Putamen (tissue), 1 donor: Measurements from ENCODE around the gene GOLT1A.

Experiments
- DNase-seq: peaks from one replicate; pipeline ENCODE4 v3.0.0-alpha.2; 2016; ENCODE audit warnings: low spot score

The GOLT1A gene

DNA sequence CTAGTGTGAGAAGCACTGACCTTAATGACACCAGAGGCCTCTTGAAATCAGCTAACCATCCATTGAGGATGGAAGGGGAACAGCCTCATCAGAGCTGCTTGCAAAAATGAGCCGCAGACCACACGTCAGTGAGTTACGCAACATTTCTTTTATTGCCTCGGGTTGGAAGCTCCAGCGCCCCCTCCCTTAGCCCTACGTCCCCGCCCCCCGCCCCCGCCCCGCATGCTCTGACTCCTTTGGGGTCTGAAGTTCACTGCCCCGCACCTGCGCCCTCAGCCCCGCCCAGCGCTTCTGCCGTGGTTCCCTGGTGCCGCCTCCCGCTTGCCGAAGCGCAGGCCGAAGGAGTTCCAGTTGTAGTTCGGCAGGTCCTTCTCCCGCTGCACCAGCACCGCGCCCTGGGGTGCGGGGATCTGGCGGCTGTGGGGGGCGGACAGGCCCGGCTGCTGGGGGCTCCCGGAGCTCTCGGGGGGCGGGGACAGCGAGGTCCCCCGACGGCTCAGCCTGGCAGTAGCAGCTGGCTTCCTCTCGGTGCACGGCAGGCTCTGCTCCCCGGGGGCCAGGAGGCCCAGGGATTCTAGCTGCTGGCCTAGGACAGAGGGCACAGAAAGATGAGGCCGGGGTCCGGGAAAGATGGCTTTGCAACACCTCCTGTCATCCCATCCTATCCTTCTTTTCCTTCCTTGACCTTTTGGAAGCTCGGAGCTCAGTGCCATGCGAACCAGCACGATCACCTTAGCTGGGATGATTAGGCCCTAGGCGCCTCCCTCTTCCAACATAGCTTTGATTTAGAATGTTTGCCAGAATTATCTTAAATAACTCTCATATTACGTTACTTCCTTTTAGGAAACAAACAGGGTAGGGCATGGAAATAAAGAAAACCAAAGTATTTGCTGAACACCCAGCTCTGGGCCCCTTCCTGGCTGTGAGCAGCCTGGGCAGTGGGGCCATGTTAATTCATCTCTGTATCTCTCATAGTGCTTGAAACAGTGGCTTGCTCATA, 23.3 kb downstream of the GOLT1A start:
- DNase-seq = no peak

DNA sequence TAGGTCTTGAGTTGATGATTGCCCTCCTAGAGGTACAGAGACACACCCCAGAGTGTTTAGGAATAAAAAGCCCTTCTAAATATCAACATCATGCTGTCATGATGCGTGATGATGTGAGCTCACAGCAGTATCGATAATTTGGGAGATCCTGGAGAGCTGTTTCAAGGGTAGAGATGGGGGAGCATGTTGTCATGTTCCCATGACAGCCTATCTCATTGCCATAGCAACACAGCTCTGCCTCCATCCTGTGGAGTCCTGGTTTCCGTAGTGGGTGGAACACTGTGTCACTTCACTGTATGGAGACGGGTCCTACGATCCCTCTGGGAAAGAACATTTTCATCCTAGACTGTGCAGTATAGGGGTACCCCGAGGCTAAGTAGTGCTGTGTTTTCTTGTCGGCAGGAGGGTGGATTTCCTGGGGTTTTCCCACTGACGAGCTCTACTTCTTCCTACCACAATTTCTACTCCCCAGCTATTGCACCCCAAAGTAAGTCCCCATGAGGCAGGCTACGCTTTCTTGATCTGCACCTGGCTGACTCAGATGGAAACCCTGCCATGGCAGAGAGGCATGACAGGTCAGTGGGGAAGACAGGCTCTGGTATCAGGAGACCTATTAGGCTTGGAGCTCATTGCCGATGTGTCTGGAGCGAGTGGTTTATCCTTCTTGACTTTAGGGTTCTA, 24.7 kb downstream of the GOLT1A start:
- DNase-seq = peak; percentile 77

DNA sequence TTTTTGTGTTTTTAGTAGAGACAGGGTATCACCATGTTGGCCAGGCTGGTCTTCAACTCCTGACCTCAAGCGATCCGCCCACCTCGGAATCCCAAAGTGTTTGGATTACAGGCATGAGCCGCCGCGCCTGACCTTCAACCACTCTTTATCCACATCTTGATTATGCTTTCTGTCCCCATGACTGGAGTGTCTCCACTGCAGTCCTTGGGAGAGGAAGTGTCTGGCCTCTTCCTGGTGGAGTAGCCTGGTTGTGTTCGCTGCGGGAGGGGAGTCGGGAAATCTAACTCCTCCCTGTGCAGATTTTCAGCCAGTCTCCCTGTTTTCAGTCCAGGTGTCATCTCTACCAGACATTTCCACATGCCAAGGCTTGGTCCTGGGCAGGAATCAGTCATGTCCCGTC, 27.2 kb downstream of the GOLT1A start:
- no peak for DNase-seq

DNA sequence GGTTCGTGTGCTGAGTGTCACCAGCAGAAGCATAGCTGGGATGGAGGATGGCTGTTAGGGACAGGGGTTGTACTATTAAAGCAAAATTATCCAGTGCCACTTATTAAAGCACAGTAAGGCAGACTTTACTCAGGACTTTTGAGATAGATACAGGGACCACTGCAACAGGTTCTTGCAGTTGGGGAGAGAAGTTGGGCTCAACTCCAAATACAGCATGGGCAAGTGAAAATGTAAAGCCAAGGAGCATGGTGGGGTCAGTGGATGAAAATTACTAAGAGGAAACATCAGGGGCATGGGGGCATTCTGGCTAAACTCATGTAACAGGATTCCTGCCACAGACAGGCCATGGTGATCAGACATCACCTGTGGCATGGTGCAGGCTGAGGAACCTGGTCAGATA, 32.7 kb downstream of the GOLT1A start:
- DNase-seq = no peak

DNA sequence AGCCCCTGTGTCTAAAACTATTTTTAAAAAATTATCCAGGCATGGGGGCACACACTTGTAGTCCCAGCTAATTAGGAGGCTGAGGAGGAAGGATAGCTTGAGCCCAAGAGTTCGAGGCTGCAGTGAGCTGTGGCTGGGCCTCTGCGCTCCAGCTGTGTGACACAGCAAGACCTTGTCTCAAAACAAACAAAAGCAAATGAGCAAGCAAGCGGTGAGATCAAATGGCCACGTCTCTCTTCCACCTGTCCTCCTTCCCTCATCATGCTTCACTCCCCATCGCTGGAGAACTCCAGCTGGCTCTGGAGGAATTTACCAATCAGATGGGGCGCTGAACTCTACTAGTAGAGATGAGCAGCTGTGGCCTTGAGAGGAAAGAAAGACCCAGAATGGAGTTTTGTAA, 33.7 kb downstream of the GOLT1A start:
- no peak for DNase-seq

DNA sequence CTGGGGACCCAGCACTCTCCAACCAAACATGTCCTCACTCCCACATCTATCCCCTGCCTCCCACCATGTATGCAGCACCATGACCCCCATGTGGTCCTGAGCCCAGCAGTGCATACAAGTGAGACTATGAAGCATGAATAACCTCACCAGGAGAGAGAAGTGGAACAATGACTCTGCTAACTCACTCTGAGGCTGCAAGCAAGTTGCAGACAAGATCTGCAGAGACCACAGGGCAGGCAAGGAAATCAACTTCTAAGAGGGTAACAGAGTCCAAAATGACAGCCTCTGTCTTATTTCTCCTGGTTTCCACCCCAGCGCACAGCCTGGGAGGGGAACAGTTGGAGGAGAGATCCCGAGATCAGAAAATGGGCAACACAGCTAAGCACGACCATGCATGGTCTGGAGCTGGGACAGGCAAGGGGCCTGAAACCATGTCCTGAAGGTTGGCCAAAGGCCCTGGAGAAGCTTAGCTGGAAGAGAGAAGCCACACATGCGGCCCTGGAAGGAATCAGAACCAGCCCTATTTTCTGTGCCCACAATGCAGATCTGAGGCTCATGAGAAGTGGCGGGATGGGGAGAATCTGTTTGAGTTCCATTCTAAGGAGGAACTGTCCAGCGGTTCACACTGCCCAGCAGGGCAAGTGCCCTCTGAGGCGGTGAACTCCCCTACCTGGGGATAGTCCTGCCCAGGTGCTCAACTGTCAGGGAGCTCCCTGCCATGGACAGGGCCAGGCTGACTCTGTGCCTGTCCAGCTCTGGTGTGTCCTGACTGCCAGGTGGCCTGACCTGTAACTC, 35.1 kb downstream of the GOLT1A start:
- DNase-seq = no peak

DNA sequence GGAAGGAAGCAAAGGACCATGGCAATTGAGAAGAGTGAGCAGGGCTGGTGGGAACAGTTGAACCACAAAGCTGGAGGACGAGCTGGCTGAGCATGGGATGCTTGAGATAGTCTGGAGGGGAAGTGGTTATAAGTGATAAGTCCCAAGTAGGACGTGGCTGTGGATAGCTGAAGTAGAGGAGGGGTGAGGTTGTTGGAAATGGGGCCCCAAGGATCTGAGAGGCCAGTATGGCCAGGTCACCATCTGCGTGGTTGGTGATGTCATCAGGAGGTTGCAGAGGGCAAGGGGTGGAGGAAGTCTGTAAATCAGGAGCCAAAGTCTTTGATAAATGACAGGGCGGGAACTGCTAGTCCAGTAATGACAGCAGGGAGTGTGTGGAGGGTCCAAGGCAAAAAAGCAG, 36.7 kb downstream of the GOLT1A start:
- no peak for DNase-seq

DNA sequence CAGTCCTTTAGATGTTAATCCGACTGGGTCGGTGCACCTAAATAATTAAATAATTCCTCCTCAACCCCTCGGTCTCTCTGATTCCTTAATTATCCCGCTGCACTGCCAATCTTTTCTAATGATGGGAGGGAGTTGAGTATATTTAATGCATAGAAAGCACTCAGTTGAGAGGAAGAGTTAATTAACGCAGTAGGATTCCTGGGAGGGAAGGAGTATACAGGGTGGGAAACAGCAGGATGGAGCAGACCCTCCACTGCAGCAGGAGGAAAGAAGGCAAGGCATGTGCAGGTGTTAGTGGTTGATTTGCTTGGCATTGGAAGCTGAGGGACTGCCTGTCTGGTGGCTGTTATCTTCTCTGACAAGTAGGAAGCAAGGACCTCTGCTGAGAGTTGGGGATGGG, 37.7 kb downstream of the GOLT1A start:
- DNase-seq = no peak

DNA sequence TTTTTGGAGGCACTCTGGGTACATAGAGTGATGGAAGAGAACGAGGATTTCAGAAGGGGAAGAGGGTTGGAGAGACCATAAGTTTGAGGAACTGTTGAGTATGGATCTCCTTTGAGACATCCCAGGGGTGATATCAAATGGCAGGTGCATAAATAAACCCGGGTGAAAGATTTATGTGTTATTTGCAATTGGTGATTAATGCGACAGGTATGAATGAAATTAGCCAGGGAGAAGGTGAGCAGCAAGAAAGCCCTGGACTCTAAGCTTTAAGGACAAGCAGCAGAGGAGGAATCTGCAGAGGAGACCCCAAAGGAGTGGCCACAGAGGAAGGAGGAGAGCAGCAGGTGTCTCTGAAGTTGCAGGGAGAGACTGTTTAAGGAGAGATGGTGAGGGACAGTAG, 38.8 kb downstream of the GOLT1A start:
- no peak for DNase-seq

DNA sequence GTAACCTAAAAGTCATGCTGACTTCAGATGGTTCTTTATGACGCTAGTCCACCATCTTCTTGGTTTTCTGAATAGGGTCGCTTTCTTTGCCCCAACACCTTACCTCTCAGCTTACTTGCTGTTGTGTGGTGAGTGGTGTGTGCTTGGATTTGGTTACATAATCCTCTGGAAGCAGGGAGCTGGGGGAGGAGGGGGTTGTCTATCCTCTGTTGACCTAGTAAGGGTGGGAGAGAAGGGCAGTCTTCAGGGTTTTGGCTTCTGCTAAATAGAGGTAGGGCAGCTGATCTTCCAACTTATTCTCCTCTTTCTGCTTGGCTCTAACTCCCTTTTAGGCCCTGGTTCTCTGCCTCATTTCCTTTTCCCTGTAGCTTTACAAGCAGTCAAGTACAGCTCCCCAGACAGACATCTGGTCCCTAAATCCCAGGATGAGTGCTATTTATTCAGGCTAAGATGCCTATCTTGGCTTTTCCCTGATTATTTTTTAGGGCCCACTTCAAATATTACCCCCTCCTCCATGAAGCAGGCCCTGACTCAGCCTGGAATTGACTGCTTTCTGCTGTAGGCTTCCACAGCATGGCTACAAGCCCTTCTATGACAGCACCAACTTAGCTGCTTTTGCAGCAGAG, 41.3 kb downstream of the GOLT1A start:
- DNase-seq = no peak

DNA sequence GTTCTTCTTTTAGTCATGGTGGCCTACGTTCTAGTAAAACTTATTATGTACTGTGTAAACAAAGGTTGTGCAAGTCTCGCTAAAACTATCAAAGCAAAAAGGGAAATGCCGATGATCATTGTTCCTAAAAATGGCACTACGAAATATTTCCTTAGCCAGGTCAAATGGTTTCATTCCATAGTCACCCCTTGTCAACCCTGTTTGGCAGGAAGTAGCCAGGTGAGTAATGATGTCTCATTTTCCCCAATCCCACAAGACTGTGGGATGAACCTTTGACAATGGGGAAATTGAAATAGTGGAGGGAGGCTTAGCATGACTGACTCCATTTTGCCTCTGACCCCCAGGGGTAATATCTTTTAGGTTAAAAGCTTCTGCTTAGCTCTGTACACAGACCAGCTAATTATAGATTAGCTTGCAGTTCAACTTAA, 42.0 kb downstream of the GOLT1A start:
- DNase-seq = no peak

DNA sequence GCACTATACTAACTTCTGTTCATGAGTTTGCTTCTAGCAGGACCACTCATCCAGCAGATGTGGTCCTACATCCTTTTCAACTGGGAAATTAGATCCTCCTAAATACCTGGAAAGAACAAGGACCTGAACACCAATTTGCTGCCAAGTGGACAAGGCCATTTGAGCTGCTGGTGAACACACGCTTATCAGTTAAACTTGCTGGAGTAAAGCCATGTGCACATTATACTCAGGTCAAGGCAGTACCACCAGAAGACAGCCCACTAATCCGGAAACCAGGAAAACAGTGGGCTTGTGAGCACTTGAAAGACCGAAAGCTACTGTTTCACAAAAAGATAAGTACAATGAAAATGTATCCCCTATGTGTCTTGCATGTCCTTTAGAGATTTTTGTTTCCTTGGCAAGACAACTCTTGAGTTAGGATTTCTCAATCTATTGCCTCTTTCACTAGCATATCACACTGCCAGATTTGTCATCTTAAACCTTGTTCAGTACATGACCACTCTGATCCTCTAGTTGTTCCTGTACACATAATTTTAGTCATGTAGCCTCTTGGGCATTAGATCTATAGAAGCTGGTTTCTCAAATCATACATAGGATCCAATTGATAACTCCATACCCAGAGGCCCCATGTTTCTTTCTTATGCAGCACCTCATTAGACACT, 43.2 kb downstream of the GOLT1A start:
- no peak for DNase-seq

DNA sequence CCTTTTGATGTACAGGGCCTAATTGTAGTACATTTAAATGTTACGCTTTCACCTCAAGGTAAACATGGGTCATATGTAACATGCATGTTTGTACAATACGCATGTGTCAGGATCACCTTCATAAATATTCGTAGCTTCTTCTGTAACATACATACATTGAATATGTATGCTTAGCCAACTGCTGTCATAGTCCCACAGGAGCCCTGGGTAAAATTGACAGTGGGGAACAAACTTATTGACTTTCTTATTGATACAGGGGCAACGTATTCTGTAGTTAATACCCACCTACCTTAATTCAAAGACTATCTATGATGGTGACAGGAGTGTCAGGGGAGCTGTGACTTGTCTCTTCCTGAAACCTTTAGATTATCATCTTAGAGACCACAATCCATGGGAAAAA, 43.9 kb downstream of the GOLT1A start:
- DNase-seq = no peak

DNA sequence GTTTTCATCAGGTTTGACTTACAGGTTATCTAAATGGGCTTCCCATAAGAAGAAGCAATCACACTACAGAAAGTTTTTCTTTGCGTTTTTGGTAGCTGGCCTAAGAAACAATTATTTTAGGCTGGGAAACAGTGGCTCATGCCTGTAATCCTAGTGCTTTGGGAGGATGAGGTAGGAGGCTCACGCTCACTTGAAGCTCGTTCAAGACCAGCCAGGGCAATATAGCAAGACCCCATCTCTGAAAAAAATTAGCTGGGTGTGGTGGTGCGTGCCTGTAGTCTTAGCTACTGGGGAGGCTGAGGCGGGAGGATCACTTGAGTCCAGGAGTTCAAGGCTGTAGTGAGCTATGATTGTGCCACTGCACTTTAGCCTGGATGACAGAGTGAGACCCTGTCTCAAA, 46.1 kb downstream of the GOLT1A start:
- DNase-seq = no peak

DNA sequence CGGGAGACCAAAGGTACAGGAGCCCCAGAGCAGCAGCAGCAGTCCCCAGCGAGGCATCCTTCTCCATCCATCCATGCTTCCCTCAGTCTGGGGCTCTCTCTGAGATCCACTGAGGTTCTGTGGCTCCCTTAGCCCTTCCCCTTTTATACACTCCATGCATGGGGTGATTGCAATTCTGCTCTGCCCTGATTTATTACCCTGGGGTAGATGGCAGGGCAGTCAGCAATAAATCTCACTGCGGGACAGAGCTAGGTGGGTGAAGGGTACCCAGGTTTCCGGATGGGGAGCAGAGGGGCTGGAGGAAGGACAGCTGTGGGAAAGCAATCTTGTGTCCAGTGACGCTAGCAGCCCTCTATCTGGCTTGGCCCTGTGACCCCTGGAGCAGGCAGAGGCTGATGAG, 47.6 kb downstream of the GOLT1A start, which contains the start of gene REN:
REN (minus strand) TSS at position 119 of the 400 bp plus-strand sequence; CDS start at position 75, 44 bp downstream.
- DNase-seq = no peak

DNA sequence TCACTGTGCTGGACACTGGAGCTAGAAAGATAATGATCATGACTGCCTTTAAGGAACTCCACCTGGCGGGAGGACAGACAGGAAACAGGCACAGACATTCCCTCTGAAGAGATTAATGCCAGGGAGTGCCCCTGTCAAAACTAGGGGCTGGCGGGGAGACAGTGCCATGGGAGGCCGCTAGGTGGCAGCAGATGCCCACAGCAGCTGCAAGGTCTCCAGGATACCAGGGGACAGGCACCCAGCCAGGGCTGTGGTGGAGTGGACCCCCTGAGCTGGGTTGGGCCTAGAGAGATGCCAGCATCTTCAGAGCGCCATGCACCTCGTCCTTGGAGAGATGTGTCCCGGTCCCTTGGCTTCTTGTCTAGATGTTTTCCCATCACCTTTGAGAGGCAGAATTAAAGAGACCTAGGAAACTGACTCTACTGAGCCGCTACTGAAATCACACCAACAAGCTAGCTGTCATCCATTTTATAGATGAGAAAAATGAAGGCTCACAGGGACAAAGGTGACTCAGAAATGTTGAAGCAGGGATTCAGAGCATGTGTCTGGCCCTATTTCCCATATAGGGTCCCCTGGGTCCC, 51.2 kb downstream of the GOLT1A start:
- peak; percentile 64 for DNase-seq

DNA sequence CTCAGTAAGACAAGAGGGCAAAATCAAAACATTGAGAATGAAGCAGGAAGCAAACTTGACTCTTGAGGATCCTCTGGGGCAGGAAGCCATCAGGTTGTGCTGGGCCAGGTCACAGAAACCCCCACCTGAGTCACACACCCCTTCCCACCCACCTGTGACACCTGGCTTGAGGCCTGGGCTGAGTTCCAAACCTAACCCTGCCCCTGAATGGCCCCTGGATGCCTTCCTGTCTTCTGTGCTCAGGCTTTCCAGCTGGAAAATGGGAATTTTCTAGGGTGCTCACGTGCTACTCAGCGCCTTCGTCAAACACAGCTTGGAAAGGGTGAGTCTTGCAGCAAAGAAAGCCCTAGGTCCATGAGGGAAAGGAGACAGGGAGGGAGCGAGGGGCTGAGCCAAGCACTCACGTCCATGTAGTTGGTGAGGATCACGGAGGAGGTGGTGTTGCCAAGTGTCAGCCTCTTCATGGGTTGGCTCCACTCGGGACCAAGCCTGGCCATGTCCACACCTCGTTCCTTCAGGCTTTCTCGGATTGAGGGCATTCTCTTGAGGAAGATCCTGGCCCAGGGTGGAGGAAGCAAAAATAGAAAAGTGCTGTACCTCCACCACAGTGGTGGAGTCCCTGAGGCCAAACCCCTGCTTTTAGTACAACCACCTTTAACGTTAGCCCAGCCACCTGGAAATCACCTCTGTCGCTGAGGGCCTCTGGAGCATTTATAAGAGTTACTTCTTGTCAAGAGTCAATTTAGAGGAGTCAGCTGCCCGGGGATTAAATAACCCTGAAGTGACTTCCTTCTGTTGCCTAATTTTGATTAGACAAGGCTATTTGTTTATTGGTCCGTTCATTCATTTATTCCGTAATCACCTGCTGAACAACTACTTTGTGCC, 51.9 kb downstream of the GOLT1A start:
- DNase-seq = no peak

DNA sequence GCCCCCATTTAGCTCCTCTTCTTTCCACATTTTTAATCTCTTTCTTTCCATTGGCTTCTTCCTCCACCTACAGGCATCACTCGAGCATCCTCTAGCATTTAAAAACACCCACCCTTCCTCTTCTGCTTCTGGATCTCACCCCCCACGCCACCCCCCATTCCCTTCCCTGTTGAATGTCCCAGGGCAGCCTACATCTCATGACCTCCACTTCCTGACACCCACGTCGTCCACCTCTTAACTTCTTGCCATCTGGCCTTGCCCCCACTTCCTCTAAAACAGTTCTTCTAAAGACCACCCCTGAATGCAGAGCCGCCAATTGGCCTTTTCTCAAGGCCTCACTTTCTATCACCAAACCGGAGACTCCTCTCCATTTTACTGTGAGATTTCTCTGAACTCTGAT, 55.8 kb downstream of the GOLT1A start:
- DNase-seq = peak; percentile 63

DNA sequence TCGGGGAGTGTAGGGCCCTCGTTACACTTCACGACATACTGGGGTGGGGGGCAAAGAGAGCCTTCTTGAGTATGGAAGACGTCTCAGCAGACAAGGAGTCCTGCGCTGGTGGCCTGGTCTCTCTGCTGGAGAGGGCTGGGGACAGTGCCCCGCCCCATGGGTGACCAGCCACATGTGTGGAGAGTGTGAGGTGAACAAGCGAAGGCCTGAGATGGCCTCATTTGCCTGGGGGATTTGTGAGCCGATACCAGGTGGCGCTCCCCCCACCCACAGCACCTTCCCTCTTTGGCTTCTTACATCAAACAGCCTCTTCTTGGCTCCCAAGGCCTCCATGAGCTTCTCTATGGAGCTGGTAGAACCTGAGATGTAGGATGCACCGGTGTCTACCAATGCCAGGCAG, 57.9 kb downstream of the GOLT1A start:
- DNase-seq = no peak
